Cardiac muscle cell (in vitro differentiated cells and primary cell): Measurements from ENCODE around the gene CCDC159. TPM values are rescaled to one million over a fixed set of nuclear protein-coding genes. Genes with fewer than 3 reads are reported as not detected.
"Not testable (repeated sequence)": the region's sequence is repeated elsewhere in the genome, so short reads cannot be mapped to it uniquely, and the experiment has no call there.

Source experiments
- DNase-seq, 2 donors: peaks; one replicate each; pipeline versions ENCODE4 v3.0.0 to v3.0.0-alpha.2; 2010 to 2017; ENCODE audit warnings: low read depth in 1 of 2, low spot score in 1 of 2
- H3K27ac ChIP-seq: fragments of 200-600 bp; sonication (generic); 2 replicates; pipeline ENCODE4 v1.5.1; 2016
- H3K27me3 ChIP-seq: fragments of 200-600 bp; sonication (generic); 2 replicates; pipeline ENCODE4 v1.6.0; 2016; ENCODE audit warnings: control low read depth
- H3K36me3 ChIP-seq: fragments of 200-600 bp; sonication (generic); 2 replicates; pipeline ENCODE4 v1.5.1; 2016; ENCODE audit warnings: control low read depth
- H3K4me1 ChIP-seq: fragments of 200-600 bp; sonication (generic); 2 replicates; pipeline ENCODE4 v1.8.1; 2017; ENCODE audit warnings: low read depth, mild to moderate bottlenecking, mixed run types
- H3K4me3 ChIP-seq: fragments of 200-600 bp; sonication (generic); 2 replicates; pipeline ENCODE4 v1.5.1; 2016; ENCODE audit warnings: mild to moderate bottlenecking
- H3K9me3 ChIP-seq: fragments of 200-600 bp; sonication (generic); 2 replicates; pipeline ENCODE4 v1.5.1; 2017; ENCODE audit warnings: low read depth, mild to moderate bottlenecking, control low read depth
- CTCF ChIP-seq: IDR thresholded peaks from 2 replicates; pipeline ENCODE4 v1.5.1; 2012; ENCODE audit warnings: low read depth, mild to moderate bottlenecking, low read length
- polyA plus RNA-seq: library from polyadenylated mRNA; unstranded; fragments of >200 nt; fragmentation: Nextera tagmentation; extraction: Ambion mirVana; gene quantifications from 2 replicates; pipeline ENCODE4 v1.2.1, GENCODE V29; 2016
- total RNA-seq: library from RNA; depleted of rRNA; stranded (reverse); fragments of >200 nt; gene quantifications from 2 replicates; pipeline ENCODE4 v1.2.3, GENCODE V29; 2016

Gene CCDC159
- total and polyA plus RNA-seq, 2 experiments from 2014 or later, result 9.3 to 9.7 TPM

DNA sequence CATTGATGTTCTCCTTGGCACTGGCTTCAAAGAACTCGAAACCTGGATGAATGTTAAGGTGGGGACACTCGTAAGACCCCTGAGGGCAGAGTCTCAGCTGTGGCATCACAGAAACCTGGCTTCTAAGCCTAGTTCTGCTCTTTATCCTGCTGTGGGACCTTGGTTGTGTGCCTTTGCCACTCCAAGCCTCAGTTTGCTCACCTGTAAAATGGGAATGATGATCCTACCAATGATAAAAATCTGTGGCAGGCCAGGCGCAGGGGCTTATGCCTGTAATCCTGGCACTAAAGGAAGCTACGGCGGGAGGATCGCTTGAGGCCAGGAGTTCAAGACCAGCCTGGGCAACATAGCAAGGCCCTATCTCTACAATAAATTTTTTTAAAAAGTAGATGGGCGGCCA, 20.8 kb upstream of the CCDC159 start:
- no peak overlapping the region for H3K27ac ChIP-seq
- no peaks in the 10 kb centered on the region for H3K27me3 ChIP-seq
- DNase-seq, result no peak
- H3K9me3 ChIP-seq, result no peaks in the 10 kb centered on the region
- H3K4me1 ChIP-seq, result no peaks in the 10 kb centered on the region
- no peaks in the 10 kb centered on the region for H3K36me3 ChIP-seq
- H3K4me3 ChIP-seq, result no peak overlapping the region
- no peak for TF ChIP-seq CTCF

DNA sequence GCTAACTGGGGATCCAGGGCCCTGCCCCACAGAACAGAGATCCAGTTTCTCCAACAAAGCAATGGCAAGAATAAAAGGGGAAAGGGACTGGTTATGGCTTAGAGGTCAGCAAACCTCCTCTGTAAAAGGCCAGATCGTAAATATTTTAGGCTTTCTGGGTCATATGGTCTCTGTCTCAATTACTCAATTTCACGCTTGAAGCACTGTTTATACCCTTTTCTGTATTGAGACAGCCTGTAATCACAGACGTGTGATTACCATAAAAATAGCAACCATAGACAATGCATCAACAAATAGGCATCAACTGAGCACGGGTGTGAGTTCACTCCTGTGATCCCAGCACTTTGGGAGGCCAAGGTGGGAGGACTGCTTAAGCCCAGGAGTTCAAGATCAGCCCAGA, 16.2 kb upstream of the CCDC159 start:
- H3K27ac ChIP-seq, result no peak overlapping the region
- peaks cover 3% of the 10 kb centered on the region for H3K36me3 ChIP-seq
- H3K4me3 ChIP-seq, result no peak overlapping the region
- H3K4me1 ChIP-seq, result no peaks in the 10 kb centered on the region
- H3K27me3 ChIP-seq, result no peaks in the 10 kb centered on the region
- no peak for TF ChIP-seq CTCF
- H3K9me3 ChIP-seq, result no peaks in the 10 kb centered on the region
- no peak for DNase-seq

DNA sequence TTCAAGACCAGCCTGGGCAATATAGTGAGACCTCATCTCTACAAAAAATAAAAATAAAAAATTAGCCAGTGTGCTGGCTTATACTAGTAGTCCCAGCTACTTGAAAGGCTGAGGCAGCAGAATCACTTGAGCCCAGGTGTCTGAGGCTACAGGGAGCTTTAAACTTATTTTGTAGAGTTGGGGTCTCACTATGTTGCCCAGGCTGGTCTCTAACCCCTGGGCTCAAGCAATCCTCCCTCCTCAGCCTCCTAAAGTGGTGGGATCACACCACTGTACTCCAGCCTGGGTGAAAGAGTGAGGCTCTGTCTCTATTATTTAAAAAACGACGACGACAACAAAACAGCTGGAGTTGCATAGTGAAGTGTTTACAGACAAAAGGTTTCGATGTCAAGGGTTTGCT, 14.8 kb upstream of the CCDC159 start:
- H3K9me3 ChIP-seq, result no peaks in the 10 kb centered on the region
- no peaks in the 10 kb centered on the region for H3K4me1 ChIP-seq
- no peaks in the 10 kb centered on the region for H3K27me3 ChIP-seq
- no peak overlapping the region for H3K27ac ChIP-seq
- peaks cover 3% of the 10 kb centered on the region for H3K36me3 ChIP-seq
- TF ChIP-seq CTCF, result no peak
- H3K4me3 ChIP-seq, result no peak overlapping the region
- DNase-seq, result no peak

DNA sequence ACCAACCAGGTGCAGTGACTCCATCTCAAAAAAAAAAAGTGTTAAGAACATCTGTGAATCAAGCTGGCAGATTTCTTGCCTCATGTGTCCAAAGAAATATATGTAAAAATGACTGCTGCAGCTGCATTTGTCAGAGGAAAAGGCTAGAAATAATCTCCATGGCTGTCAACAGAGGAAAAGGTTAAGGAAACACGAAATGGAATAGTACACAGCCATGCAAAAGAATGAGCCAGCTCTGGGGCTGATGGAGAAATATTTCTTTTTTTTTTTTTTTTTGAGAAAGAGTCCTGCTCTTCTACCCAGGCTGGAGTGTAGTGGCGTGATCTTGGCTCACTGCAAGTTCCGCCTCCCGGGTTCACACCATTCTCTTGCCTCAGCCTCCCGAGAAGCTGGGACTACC, 13.5 kb upstream of the CCDC159 start:
- no peaks in the 10 kb centered on the region for H3K4me1 ChIP-seq
- TF ChIP-seq CTCF, result no peak
- H3K27ac ChIP-seq, result no peak overlapping the region
- H3K9me3 ChIP-seq, result no peaks in the 10 kb centered on the region
- no peak overlapping the region for H3K4me3 ChIP-seq
- no peak for DNase-seq
- peaks cover 3% of the 10 kb centered on the region for H3K36me3 ChIP-seq
- no peaks in the 10 kb centered on the region for H3K27me3 ChIP-seq

DNA sequence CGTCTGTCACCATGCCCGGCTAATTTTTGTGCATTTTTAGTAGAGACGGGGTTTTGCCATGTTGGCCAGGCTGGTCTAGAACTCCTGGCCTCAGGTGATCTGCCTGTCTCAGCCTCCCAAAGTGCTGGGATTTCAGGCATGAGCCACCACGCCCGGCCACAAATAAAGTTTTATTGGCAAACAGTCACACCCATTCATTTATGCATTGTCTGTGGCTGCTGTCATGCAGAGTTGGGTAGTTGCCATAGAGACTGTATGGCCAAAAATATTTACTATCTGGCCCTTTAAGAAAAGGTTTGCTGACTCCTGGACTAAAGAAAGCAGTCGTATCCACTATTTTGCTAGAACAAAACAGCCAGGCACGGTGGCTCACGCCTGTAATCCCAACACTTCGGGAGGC, 12.5 kb upstream of the CCDC159 start:
- H3K27me3 ChIP-seq, H3K27ac ChIP-seq, H3K36me3 ChIP-seq, H3K4me3 ChIP-seq, H3K9me3 ChIP-seq, H3K4me1 ChIP-seq: not testable (repeated sequence)
- peak in 1 of 2 donors; percentile 17 for DNase-seq

DNA sequence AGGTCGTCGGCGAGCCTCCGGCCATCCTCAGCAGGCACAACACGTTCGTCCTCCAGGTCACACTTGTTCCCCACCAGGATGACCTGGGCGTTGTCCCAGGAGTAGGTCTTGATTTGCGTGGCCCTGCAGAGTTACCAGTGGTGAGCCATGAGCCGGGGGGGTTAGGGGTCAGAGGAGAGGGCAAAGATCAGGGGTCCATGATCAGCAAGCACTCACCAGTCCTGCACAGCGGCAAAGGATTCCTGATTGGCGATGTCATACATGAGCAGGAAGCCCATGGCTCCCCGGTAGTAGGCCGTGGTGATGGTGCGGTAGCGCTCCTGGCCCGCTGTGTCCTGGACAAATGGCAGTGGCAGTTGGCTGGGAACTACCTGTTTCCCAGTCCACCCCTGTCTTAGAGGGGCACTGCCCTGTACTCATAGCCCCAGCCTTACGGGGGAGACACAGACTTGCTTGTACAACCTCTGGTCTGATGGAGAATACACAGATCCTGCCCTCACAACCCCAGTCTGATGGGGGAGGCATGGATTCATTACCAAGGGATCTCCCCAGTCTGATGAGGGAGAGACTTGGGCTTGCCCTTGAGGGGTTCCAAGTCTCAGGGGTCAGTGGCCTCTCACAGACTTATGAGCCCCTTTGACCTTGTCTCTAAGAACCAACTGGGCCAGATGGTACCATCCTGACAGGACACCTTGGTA, 10.7 kb upstream of the CCDC159 start:
- no peak for TF ChIP-seq CTCF
- Histone ChIP-seq H3K4me3 (no peak overlapping the region), H3K9me3 (no peaks in the 10 kb centered on the region), H3K27ac (no peak overlapping the region), H3K27me3 (no peaks in the 10 kb centered on the region), H3K36me3 (peaks cover 3% of the 10 kb centered on the region), H3K4me1 (no peaks in the 10 kb centered on the region)
- DNase-seq, result no peak
